Activated T-cell treated with anti-CD3 and anti-CD28 coated beads for 24 hours (primary cell): ENCODE results near the gene SDR42E2.
"Not testable (repeated sequence)": the region's sequence is repeated elsewhere in the genome, so short reads cannot be mapped to it uniquely, and the experiment has no call there.

Experiments
- DNase-seq: peaks from one replicate; pipeline ENCODE4 v3.0.0-alpha.2; 2020; ENCODE audit warnings: low read depth

SDR42E2 gene

GRCh38 chr16:22162656-22163009 lies 327 bp downstream of the SDR42E2 start:
- DNase-seq = no peak

- DNase-seq = no peak
These were observed 1.5 kb downstream of the SDR42E2 start for GRCh38 chr16:22163806-22164205.

GRCh38 chr16:22164482-22164881 lies 2.2 kb downstream of the SDR42E2 start:
- no peak for DNase-seq

GRCh38 chr16:22165508-22166285 lies 3.4 kb downstream of the SDR42E2 start:
- no peak for DNase-seq

GRCh38 chr16:22171953-22172352 lies 9.6 kb downstream of the SDR42E2 start:
- no peak for DNase-seq

GRCh38 chr16:22172642-22173041 lies 10.3 kb downstream of the SDR42E2 start:
- not testable (repeated sequence) for DNase-seq

GRCh38 chr16:22174642-22175041 lies 12.3 kb downstream of the SDR42E2 start:
- no peak for DNase-seq

- DNase-seq = no peak
These were observed 15.9 kb downstream of the SDR42E2 start for GRCh38 chr16:22177968-22178930.

- no peak for DNase-seq
These were observed 19.1 kb downstream of the SDR42E2 start for GRCh38 chr16:22181426-22181825.

- DNase-seq = no peak
These were observed 19.5 kb downstream of the SDR42E2 start for GRCh38 chr16:22181843-22182242.

- DNase-seq = no peak
These were observed 21.0 kb downstream of the SDR42E2 start for GRCh38 chr16:22183335-22183734.

- no peak for DNase-seq
These were observed 21.8 kb downstream of the SDR42E2 start for GRCh38 chr16:22183901-22184614.

GRCh38 chr16:22184615-22184968 lies 22.3 kb downstream of the SDR42E2 start:
- DNase-seq = no peak

GRCh38 chr16:22186517-22186916 lies 24.2 kb downstream of the SDR42E2 start:
- no peak for DNase-seq

- no peak for DNase-seq
These were observed 25.9 kb downstream of the SDR42E2 start for GRCh38 chr16:22188267-22188594.

- DNase-seq = peak; percentile 54
These were observed 26.5 kb downstream of the SDR42E2 start for GRCh38 chr16:22188595-22189442.

GRCh38 chr16:22189473-22190080 lies 27.3 kb downstream of the SDR42E2 start:
- no peak for DNase-seq

- DNase-seq = peak; percentile 100
These were observed 27.9 kb downstream of the SDR42E2 start for GRCh38 chr16:22190081-22190775.

GRCh38 chr16:22190776-22191531 lies 28.6 kb downstream of the SDR42E2 start:
- DNase-seq = peak; percentile 98
